ENCODE results near the gene ACAA2.

GRCh38 chr18:49817947-49818346 is 4.6 kb upstream of the ACAA2 start:
- TF ChIP-seq CTCF (IDR thresholded peaks at IDR 0.05) (no peak), POLR2A (IDR thresholded peaks at IDR 0.05) (no peak), POLR2AphosphoS5 (IDR thresholded peaks at IDR 0.05) (no peak)

All from prostate gland (tissue), 2 donors.